Stimulated activated CD8-positive, alpha-beta memory T cell treated with anti-CD3 and anti-CD28 coated beads, Interleukin-2, amount 100 ng/mL, for 48 hours (primary cell): ENCODE data around the gene RFX1.
A peak's percentile ranks its signal among the peaks of the same experiment; 100 is the strongest.
"Not testable (repeated sequence)": the region's sequence is repeated elsewhere in the genome, so short reads cannot be mapped to it uniquely, and the experiment has no call there.

Experiments
- DNase-seq, 2 donors: peaks; one replicate each; pipeline ENCODE4 v3.0.0-alpha.2; 2020; ENCODE audit warnings: low read depth in 2 of 2

RFX1 gene

DNA sequence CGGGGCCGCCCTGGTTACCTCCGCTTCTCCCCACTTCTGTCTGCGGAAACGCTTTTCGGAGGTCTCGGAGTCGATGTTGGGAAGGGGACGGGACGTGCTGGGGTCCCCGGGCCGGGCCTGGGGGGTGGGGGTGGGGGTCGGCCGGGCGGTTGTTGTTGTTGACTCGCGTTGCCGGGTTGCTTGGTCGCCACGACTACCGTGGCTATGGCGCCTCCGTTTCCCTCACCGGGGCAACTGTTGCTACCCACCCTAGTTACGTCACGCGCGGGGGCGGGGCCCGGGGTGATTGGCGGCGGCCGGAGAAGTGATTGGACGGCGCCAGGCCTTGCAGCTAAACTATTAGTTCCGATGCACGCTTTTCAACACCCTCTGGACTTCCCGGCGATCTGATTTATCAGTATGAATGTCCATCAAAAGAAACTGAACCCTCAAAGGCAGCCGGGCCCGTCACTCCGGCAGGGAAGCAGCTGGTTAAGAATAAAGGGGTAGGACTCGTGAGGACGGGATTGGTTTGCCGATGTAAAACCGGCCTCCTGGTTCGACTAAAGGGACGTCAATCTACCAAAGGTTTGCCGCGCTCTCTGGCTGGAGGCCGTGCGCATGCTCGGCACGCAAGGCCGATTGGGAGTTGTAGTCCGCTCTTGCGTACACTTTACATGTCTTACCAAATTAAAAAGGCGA lies at the start of gene RFX1:
Gene RFX1 (minus strand): TSS at position 236 of the 681 bp plus-strand sequence. CDS start 12,477 bp downstream, outside the sequence.
- DNase-seq, result peak; percentile 100

- DNase-seq, result no peak
Observed at GRCh38 chr19:14055396-14055795, 49.3 kb upstream of the RFX1 start.

DNA sequence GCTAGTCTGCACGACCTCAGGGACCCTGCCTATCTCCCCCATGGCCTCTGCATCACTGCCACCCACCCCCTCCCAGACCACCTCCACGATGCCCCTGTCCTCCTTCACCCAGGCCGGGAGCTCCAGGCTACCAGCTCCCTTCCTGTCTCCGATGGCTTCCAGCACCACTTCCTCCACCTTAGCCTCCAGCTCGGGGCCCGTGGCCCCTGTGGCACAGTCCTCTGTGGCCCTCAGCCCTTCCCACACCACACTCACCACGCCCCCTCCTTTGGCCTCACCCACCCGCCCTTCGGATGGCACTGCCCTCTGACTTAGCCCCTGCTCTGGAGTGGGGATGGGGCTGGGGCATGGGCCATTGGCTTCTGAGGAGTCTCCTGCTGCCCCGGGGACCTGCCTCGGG lies 48.6 kb upstream of the RFX1 start:
- no peak for DNase-seq

DNA sequence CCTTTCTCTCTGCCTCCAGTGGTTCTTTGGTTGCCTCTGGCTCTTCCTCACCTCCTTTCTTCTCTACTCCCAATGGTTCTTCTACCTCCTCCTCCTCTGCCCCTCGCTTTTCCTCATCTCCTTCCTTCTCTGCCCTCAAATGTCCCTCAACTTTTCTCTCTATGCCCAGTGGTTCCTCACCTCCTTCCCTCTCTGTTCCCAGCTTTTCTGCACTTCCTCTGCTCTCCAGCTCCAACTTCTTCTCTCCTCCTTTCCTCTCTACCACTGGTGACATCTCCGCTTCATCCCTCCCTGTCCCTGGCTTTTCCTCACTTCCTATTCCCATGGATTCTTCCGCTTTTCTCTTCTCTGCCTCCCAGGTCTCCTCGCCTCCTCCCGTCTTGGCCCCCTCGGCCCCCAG lies 48.0 kb upstream of the RFX1 start:
- DNase-seq, result no peak

DNA sequence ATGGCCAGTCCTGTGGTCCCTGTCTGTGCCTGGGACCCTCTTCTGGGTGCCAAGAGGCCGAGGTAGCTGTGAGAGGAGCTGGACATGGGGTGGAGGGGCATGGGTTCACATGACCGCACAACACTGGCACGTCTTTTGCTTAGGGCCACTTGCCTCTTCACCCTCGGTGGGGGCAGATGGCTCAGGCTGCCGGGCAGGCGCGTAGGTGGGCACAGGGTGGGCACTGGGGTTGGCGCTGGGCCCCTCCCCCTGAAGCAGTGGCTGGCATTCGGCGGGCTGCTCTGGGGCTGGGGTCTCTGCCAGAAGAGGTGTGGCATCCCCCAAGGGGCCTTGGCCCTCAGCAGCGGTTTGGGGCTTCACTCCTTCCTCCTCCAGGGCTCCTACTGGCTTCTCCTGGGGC lies 47.4 kb upstream of the RFX1 start:
- DNase-seq, result no peak

DNA sequence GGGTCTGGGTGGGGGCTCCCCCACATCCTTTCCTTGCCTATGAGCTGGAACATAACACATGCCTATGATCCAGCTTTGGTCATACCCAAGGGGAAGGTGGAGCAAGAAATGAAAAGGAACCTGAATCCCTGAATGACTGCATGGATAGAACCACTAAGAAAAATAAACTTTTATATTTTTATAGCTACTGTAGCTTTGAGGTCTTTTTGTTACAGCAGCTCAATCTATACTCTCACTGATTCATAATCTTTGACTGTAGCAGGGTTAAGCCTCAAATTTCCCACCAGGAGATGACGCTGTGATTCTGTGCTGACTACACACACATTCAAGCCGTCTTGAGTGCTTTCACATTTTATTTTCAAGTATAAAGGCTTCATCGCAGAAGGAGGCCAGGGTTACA lies 46.9 kb upstream of the RFX1 start:
- no peak for DNase-seq

- DNase-seq, result no peak
Observed at GRCh38 chr19:14052470-14052869, 46.4 kb upstream of the RFX1 start.

GRCh38 chr19:14051980-14052379 lies 45.9 kb upstream of the RFX1 start:
- DNase-seq, result no peak

DNA sequence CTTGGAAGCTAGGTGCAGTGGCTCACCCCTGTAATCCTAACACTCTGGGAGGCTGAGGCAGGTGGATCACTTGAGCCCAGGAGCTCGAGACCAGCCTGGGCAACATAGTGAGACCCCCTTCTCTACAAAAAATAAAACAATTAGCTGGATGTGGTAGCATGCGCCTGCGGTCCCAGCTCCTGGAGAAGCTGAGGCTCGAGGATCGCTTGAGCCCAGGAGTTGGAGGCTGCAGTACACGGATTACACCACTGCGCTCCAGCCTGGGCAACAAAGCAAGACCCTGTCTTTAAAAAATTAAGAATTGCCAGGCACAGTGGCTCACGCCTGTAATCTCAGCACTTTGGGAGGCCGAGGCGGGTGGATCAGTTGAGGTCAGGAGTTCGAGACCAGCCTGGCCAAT lies 44.8 kb upstream of the RFX1 start:
- not testable (repeated sequence) for DNase-seq

- DNase-seq, result no peak
Observed at GRCh38 chr19:14050512-14050911, 44.4 kb upstream of the RFX1 start.

DNA sequence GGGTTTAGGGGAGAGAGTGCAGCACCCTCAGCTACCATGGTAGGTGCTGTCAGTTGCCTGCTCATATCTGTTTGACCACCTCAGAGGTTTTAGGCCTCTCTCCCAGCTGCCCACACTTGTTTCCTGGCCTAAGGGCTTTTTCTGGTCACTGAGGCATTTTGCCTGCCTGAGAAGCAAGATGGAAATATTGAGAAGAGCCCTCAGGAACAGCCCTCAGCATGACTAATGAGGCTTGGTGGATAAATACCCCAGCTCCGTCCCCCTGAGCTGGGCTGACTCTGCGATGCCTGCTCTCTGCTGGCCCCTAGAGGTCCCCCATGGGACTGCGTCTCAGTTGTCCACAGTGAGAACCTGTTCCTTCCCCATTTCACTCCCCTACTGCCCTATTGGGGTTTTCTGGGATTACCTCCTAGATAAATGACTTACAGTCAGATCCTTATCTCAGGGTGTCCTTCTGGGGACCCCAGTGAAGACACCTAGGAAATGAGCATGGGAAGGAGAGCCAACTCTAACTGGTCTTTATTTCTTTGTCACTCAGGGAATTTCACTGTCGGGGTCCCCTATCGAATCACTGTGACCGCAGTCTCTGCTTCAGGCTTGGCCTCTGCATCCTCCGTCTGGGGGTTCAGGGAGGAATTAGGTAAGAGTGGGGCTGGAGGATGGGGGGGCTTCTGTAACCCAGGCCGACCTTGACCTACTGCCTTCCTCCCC lies 42.5 kb upstream of the RFX1 start:
- peak; percentile 61 to 76 for DNase-seq

DNA sequence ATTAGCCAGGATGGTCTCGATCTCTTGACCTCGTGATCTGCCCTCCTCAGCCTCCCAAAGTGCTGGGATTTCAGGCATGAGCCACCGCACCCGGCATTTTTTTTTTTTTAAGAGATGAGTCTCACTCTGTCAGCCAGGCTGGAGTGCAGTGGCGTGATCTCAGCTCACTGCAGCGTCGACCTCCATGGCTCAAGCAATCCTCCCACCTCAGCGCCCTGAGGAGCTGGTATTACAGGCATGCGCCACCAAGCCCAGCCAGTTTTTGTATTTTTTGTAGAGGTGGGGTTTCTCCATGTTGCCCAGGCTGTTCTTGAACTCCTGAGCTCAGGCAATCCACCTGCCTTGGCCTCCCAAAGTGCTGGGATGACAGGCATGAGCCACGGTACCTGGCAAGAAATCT lies 41.7 kb upstream of the RFX1 start:
- not testable (repeated sequence) for DNase-seq

- DNase-seq, result not testable (repeated sequence)
Observed at GRCh38 chr19:14042659-14043608, 36.8 kb upstream of the RFX1 start.

GRCh38 chr19:14039181-14039580 lies 33.1 kb upstream of the RFX1 start:
- DNase-seq, result no peak

- DNase-seq, result no peak
Observed at GRCh38 chr19:14035706-14036105, 29.6 kb upstream of the RFX1 start.

- DNase-seq, result not testable (repeated sequence)
Observed at GRCh38 chr19:14035159-14035558, 29.0 kb upstream of the RFX1 start.

GRCh38 chr19:14033946-14034345 lies 27.8 kb upstream of the RFX1 start:
- no peak for DNase-seq

GRCh38 chr19:14031719-14032480 lies 25.8 kb upstream of the RFX1 start, which contains the start of gene IL27RA:
Gene IL27RA, plus strand, starts transcription at chr19:14031762. Its CDS starts 111 bp downstream, at chr19:14031873.
- peak; percentile 60 to 63 for DNase-seq

DNA sequence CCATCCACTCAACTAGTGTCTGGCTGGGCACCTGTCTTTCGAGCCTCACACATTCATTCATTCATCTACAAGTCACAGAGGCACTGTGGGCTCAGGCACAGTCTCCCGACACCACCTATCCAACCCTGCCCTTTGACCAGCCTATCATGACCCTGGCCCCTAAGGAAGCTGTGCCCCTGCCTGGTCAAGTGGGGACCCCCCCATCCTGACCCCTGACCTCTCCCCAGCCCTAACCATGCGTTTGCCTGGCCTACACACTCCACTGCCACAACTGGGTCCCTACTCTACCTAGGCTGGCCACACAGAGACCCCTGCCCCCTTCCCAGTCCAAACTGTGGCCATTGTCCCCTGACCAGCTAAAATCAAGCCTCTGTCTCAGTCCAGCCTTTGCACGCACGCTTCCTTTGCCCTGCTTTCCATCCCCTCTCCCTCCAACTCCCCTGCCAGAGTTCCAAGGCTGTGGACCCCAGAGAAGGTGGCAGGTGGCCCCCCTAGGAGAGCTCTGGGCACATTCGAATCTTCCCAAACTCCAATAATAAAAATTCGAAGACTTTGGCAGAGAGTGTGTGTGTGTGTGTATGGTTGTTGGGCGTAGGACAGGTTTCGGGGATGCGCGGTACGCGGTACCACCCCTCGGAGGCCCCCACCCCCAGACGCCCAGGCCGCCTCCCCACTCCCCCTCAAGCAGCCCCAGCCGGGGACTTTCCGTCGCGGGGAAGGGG lies 25.0 kb upstream of the RFX1 start:
- DNase-seq, result no peak

- no peak for DNase-seq
Observed at GRCh38 chr19:14028901-14029300, 22.8 kb upstream of the RFX1 start.
